HepG2 (cell line): ENCODE measurements around the gene CFL1. TPM values are rescaled to one million over a fixed set of nuclear protein-coding genes. Genes with fewer than 3 reads are reported as not detected.

Experiments
- AFF4 ChIP-seq: sonication (generic); formaldehyde crosslinking; IDR thresholded peaks from 2 replicates; pipeline ENCODE4 v1.4.0; 2020; ENCODE audit warnings: missing genetic modification reagents
- BCLAF1 ChIP-seq: fragments of 450-650 bp; IDR thresholded peaks from 2 replicates; pipeline ENCODE4 v1.6.1; 2017; ENCODE audit warnings: mild to moderate bottlenecking
- FOXC1 ChIP-seq: sonication (generic); formaldehyde crosslinking; IDR thresholded peaks from 2 replicates; pipeline ENCODE4 v1.8.0; 2022; ENCODE audit warnings: mild to moderate bottlenecking, missing genetic modification reagents, borderline replicate concordance
- FOXK1 ChIP-seq: sonication (generic); formaldehyde crosslinking; IDR thresholded peaks from 2 replicates; pipeline ENCODE4 v1.4.0; 2020; ENCODE audit warnings: low read depth, missing genetic modification reagents, borderline replicate concordance
- HOXA5 ChIP-seq: sonication (generic); formaldehyde crosslinking; IDR thresholded peaks from 2 replicates; pipeline ENCODE4 v1.4.0; 2020; ENCODE audit warnings: missing genetic modification reagents
- KDM2A ChIP-seq: sonication (generic); formaldehyde crosslinking; IDR thresholded peaks from 2 replicates; pipeline ENCODE4 v1.4.0; 2020; ENCODE audit warnings: low read depth, missing genetic modification reagents, borderline replicate concordance
- LRRFIP1 ChIP-seq: sonication (generic); formaldehyde crosslinking; conservative IDR thresholded peaks from 2 replicates; pipeline ENCODE4 v1.4.0; 2020; ENCODE audit warnings: missing genetic modification reagents
- NONO ChIP-seq, 2 experiments: fragments of 450-650 bp in 1 of 2; sonication (generic) in 1 of 2; formaldehyde crosslinking in 1 of 2; IDR thresholded peaks in 1 of 2; conservative IDR thresholded peaks in 1 of 2; 2 replicates each; pipeline versions ENCODE4 v1.6.1 to v1.8.0; 2017 to 2022; ENCODE audit warnings: mild to moderate bottlenecking in 1 of 2, missing genetic modification reagents in 1 of 2, moderate library complexity in 1 of 2
- PHF8 ChIP-seq: sonication (generic); formaldehyde crosslinking; IDR thresholded peaks from 2 replicates; pipeline ENCODE4 v1.5.0; 2020; ENCODE audit warnings: missing genetic modification reagents
- SOX6 ChIP-seq, 2 experiments: fragments of 450-650 bp in 1 of 2; sonication (generic) in 1 of 2; formaldehyde crosslinking in 1 of 2; IDR thresholded peaks; 2 replicates each; pipeline versions ENCODE4 v1.4.0 to v1.6.1; 2017 to 2020; ENCODE audit warnings: antibody characterized with exemption in 1 of 2, mild to moderate bottlenecking in 1 of 2, missing genetic modification reagents in 1 of 2
- TAF1 ChIP-seq: sonication (generic); formaldehyde crosslinking; IDR thresholded peaks from 2 replicates; pipeline ENCODE4 v1.4.0; 2020; ENCODE audit warnings: missing genetic modification reagents
- ZGPAT ChIP-seq: IDR thresholded peaks from 2 replicates; pipeline ENCODE4 v1.6.1; 2016; ENCODE audit warnings: mild to moderate bottlenecking
- ZIK1 ChIP-seq: sonication (generic); formaldehyde crosslinking; IDR thresholded peaks from 2 replicates; pipeline ENCODE4 v1.5.0; 2020; ENCODE audit warnings: mild to moderate bottlenecking, low read depth, missing genetic modification reagents, borderline replicate concordance
- ZNF143 ChIP-seq: sonication (generic); formaldehyde crosslinking; IDR thresholded peaks from 2 replicates; pipeline ENCODE4 v1.4.0; 2020; ENCODE audit warnings: missing genetic modification reagents
- ZNF230 ChIP-seq: sonication (generic); formaldehyde crosslinking; IDR thresholded peaks from 2 replicates; pipeline ENCODE4 v1.4.0; 2020; ENCODE audit warnings: mild to moderate bottlenecking, missing genetic modification reagents
- polyA plus RNA-seq, 8 experiments: library from polyadenylated mRNA; depleted of rRNA in 3 of 8; stranded (reverse) in 7 of 8; unstranded in 1 of 8; fragments of >200 nt; fragmentation: Illumina TruSeq in 4 of 8; extraction: Trizol in 4 of 8; gene quantifications; 2 replicates each; pipeline versions ENCODE4 v1.2.1 to v1.2.3, GENCODE V29; 2011 to 2016; ENCODE audit warnings: low read depth in 4 of 8, missing spikeins in 1 of 8, mixed read lengths in 1 of 8; ENCODE audit not compliant: insufficient read depth in 1 of 8
- total RNA-seq, 5 experiments: library from RNA; depleted of rRNA; stranded (reverse); fragments of >200 nt; fragmentation: Illumina TruSeq; extraction: Trizol; gene quantifications; 2 replicates each; pipeline ENCODE4 v1.2.3, GENCODE V29; 2016; ENCODE audit warnings: low read depth in 1 of 5

The CFL1 gene
- total and polyA plus RNA-seq, 2 of the 13 experiments (the other 11 are each of a cell fraction or from before 2014, with no cell fraction given): 379 to 383 TPM

- TF ChIP-seq ZIK1 (0 out of 2 replicates have a peak, but pooled peaks have one; percentile 14), SOX6 (IDR thresholded peaks at IDR 0.05) (no peak), SOX6 (CRISPR knock-in tag; IDR thresholded peaks at IDR 0.05) (0 out of 2 replicates have a peak, but pooled peaks have one; percentile 26), FOXK1 (CRISPR knock-in tag) (0 out of 2 replicates have a peak, but pooled peaks have one; percentile 7), ZNF230 (CRISPR knock-in tag) (0 out of 2 replicates have a peak, but pooled peaks have one; percentile 27), HOXA5 (0 out of 2 replicates have a peak, but pooled peaks have one; percentile 40), KDM2A (CRISPR knock-in tag) (0 out of 2 replicates have a peak, but pooled peaks have one; percentile 72), ZNF143 (CRISPR knock-in tag) (peak; percentile 64; the same call in 1 of the 2 replicates), BCLAF1 (no peak), AFF4 (CRISPR knock-in tag) (0 out of 2 replicates have a peak, but pooled peaks have one; percentile 51), NONO (IDR thresholded peaks at IDR 0.05) (no peak), NONO (CRISPR knock-in tag; conservative IDR thresholded peaks at IDR 0.05) (no peak), FOXC1 (CRISPR knock-in tag) (no peak), ZGPAT (CRISPR knock-in tag) (peak; percentile 57; the same call in 1 of the 2 replicates), TAF1 (CRISPR knock-in tag) (peak; percentile 45), PHF8 (CRISPR knock-in tag) (peak; percentile 49; the same call in 1 of the 2 replicates), LRRFIP1 (CRISPR knock-in tag) (no peak)
Observed at GRCh38 chr11:65856689-65857499, 1.1 kb downstream of the CFL1 start (continued).
